GM18507 (cell line): Measurements from ENCODE around the gene SMU1.
"Not testable (repeated sequence)": the region's sequence is repeated elsewhere in the genome, so short reads cannot be mapped to it uniquely, and the experiment has no call there.

Experiments
- DNase-seq: peaks from one replicate; pipeline ENCODE4 v3.0.0; 2011; ENCODE audit warnings: low read depth; ENCODE audit not compliant: insufficient read length; ENCODE audit errors: extremely low spot score
- FAIRE-seq: peaks from 2 replicates; lab custom pipeline; 2011; peaks lifted over from hg19 to GRCh38; lab: Jason Lieb, UNC

The SMU1 gene

GRCh38 chr9:33024126-33024965, 52.1 kb downstream of the SMU1 start:
- DNase-seq (no peak), FAIRE-seq (peak; percentile 44)

GRCh38 chr9:33023661-33024060, 52.8 kb downstream of the SMU1 start:
- no peak for FAIRE-seq
- DNase-seq: no peak

- FAIRE-seq (no peak), DNase-seq (no peak)
Observed at GRCh38 chr9:33022755-33023154, 53.7 kb downstream of the SMU1 start.

GRCh38 chr9:33022303-33022702, 54.2 kb downstream of the SMU1 start:
- FAIRE-seq: no peak

GRCh38 chr9:33019797-33020196, 56.7 kb downstream of the SMU1 start:
- DNase-seq (no peak), FAIRE-seq (no peak)

More at GRCh38 chr9:33022303-33022702, 54.2 kb downstream of the SMU1 start:
- no peak for DNase-seq

GRCh38 chr9:33017283-33018041, 59.0 kb downstream of the SMU1 start:
- DNase-seq (no peak), FAIRE-seq (peak; percentile 75)

GRCh38 chr9:33014665-33015014, 61.8 kb downstream of the SMU1 start:
- FAIRE-seq (no peak), DNase-seq (no peak)

- DNase-seq: no peak
- no peak for FAIRE-seq
Observed at GRCh38 chr9:33013962-33014664, 62.4 kb downstream of the SMU1 start.

- FAIRE-seq: no peak
Observed at GRCh38 chr9:33012328-33013069, 64.0 kb downstream of the SMU1 start.

GRCh38 chr9:33011831-33012230, 64.6 kb downstream of the SMU1 start:
- FAIRE-seq (no peak), DNase-seq (no peak)

More at GRCh38 chr9:33012328-33013069, 64.0 kb downstream of the SMU1 start:
- DNase-seq: no peak

GRCh38 chr9:33007755-33008154, 68.7 kb downstream of the SMU1 start:
- DNase-seq (no peak), FAIRE-seq (no peak)

- DNase-seq, FAIRE-seq: not testable (repeated sequence)
Observed at GRCh38 chr9:33005335-33005734, 71.1 kb downstream of the SMU1 start.

- DNase-seq, FAIRE-seq: not testable (repeated sequence)
Observed at GRCh38 chr9:33000682-33001055, 75.8 kb downstream of the SMU1 start.

GRCh38 chr9:32992595-32993238, 83.8 kb downstream of the SMU1 start:
- no peak for FAIRE-seq
- no peak for DNase-seq

- FAIRE-seq (no peak), DNase-seq (no peak)
Observed at GRCh38 chr9:32991897-32992594, 84.4 kb downstream of the SMU1 start.
